Heart left ventricle (tissue), 13 donors: Measurements from ENCODE around the gene UBL3.

Source experiments
- CTCF ChIP-seq, 12 donors: fragments of 200-600 bp; sonication (generic) in 4 of 12; IDR thresholded peaks; one replicate each; pipeline versions ENCODE4 v1.5.0 to v1.8.0; 2018 to 2022; ENCODE audit warnings: antibody characterized with exemption in 12 of 12, mild to moderate bottlenecking in 5 of 12
- POLR2A ChIP-seq, 2 donors: fragments of 450-650 bp; IDR thresholded peaks; one replicate each; pipeline ENCODE4 v1.6.1; 2017; ENCODE audit warnings: antibody characterized with exemption in 2 of 2, mild to moderate bottlenecking in 2 of 2, moderate library complexity in 2 of 2
- donor health status: ischemic (EF 13 %, LVEDD 7.1; RV severe dilation, severe dysfunction).
- donor health status: DM: no; HTN: yes; CAD: no.
- donor health status: DM: no; HTN: no; CAD: no.
- donor health status: ischemic (EF 25% LVEDD 6.9; RV normal size, moderate dysfunction).
- donor health status: ischemic (EF 25% LVEDD 5.7; RV mildly dilated, moderate dysfunction).
- donor health status: ischemic (EF 35%, LVEDD 5.7; RV mildly dilated, moderate dysfunction).
- donor health status: nonischemic (EF 11% LVEDD 7.7; RV severe dilation, severe dysfunction).
- donor health status: DM: yes; HTN: yes; CAD: no.
- donor health status: PGD.
- donor health status: ischemic (EF 29% LVEDD 5.4; RV normal size, mild dysfunction).
- donor health status: nonischemic (EF 23%, LVEDD 6.1; RV moderate dilation, normal function).

GRCh38 chr13:29810898-29811297, 39.5 kb downstream of the UBL3 start:
- no peak for TF ChIP-seq CTCF (IDR thresholded peaks at IDR 0.05)
- TF ChIP-seq POLR2A (IDR thresholded peaks at IDR 0.05): no peak
